Lung (tissue), 12 donors: ENCODE measurements around the gene PRG2. TPM values are rescaled to one million over a fixed set of nuclear protein-coding genes. Genes with fewer than 3 reads are reported as not detected.

Experiments
- ATAC-seq: fragments of 200-7000 bp; cut with Tn5 transposase; one replicate; pipeline ENCODE4 v1.9.1; 2020; ENCODE audit warnings: moderate number of reproducible peaks; ENCODE audit not compliant: insufficient read depth, low FRiP score
- DNase-seq, 3 donors: peaks; one replicate each; pipeline ENCODE4 v3.0.0-alpha.2; 2013 to 2017
- H3K27ac ChIP-seq, 2 donors: one replicate each; pipeline ENCODE4 v1.5.1; 2013; ENCODE audit warnings: mild to moderate bottlenecking in 2 of 2, moderate library complexity in 2 of 2, control low read depth in 1 of 2, inconsistent platforms in 1 of 2, low read depth in 1 of 2, low read length in 1 of 2
- H3K27me3 ChIP-seq, 3 donors: one replicate each; pipeline ENCODE4 v1.5.1; 2013; ENCODE audit warnings: low read length in 2 of 3; ENCODE audit not compliant: control insufficient read depth in 3 of 3, insufficient read depth in 3 of 3
- H3K36me3 ChIP-seq, 4 donors: one replicate each; pipeline ENCODE4 v1.5.1; 2013; ENCODE audit warnings: low read length in 4 of 4, mild to moderate bottlenecking in 1 of 4, moderate library complexity in 1 of 4; ENCODE audit not compliant: control insufficient read depth in 4 of 4, insufficient read depth in 4 of 4
- H3K4me1 ChIP-seq, 5 donors: one replicate each; pipeline ENCODE4 v1.5.1; 2013; ENCODE audit warnings: low read length in 5 of 5, mild to moderate bottlenecking in 2 of 5, moderate library complexity in 1 of 5; ENCODE audit not compliant: control insufficient read depth in 5 of 5, insufficient read depth in 5 of 5
- H3K4me3 ChIP-seq: one replicate; pipeline ENCODE4 v1.5.1; 2013; ENCODE audit warnings: mild to moderate bottlenecking, control low read depth, moderate library complexity
- H3K9ac ChIP-seq, 2 donors: one replicate each; pipeline ENCODE4 v1.5.1; 2013; ENCODE audit warnings: low read length in 2 of 2, control low read depth in 1 of 2; ENCODE audit not compliant: insufficient read depth in 1 of 2
- H3K9me3 ChIP-seq, 4 donors: one replicate each; pipeline ENCODE4 v1.5.1; 2013; ENCODE audit warnings: low read length in 3 of 4, mild to moderate bottlenecking in 1 of 4, moderate library complexity in 1 of 4; ENCODE audit not compliant: control insufficient read depth in 4 of 4, insufficient read depth in 3 of 4
- CTCF ChIP-seq: IDR thresholded peaks from 2 replicates; pipeline ENCODE4 v1.5.1; 2012; ENCODE audit warnings: mild to moderate bottlenecking; ENCODE audit errors: control extremely low read depth, extremely low read depth
- WGBS, 2 donors: extraction: QIAGEN DNeasy Blood & Tissue Kit; methylation state at CpG; one replicate each; pipeline ENCODE4 v1.1.7; 2013; 5-methylcytosine and 5-hydroxymethylcytosine counted together
- polyA plus RNA-seq, 2 donors: library from polyadenylated mRNA; stranded (reverse); fragments of 200-250 nt; gene quantifications; one replicate each; pipeline ENCODE4 v1.2.1, GENCODE V29; 2013
- total RNA-seq, 2 donors: library from RNA; depleted of rRNA in 1 of 2; stranded (reverse); fragments of >200 nt in 1 of 2; gene quantifications; one replicate each; pipeline ENCODE4 v1.2.1, GENCODE V29; 2014 to 2021
- donor health status: control.
- donor health status: control.
- donor health status: Bipolar disorder and iron deficiency.
- donor health status: healthy.
- donor health status: DM: yes; HTN: yes; CAD: no.

The PRG2 gene
- total and polyA plus RNA-seq, 4 donors, result 0.68 to 5.3 (median 0.83) TPM

- no peak for TF ChIP-seq CTCF
- Histone ChIP-seq H3K27me3 (peaks cover 0 to 4% (median 0%) of the 10 kb centered on the region in 3 donors), H3K9me3 (peaks cover 0 to 5% (median 0%) of the 10 kb centered on the region in 4 donors), H3K36me3 (no peaks in the 10 kb centered on the region), H3K9ac (no peak overlapping the region), H3K27ac (no peak overlapping the region), H3K4me1 (no peaks in the 10 kb centered on the region), H3K4me3 (no peak overlapping the region)
- no peak for ATAC-seq
- DNase-seq, result no peak
- 66 to 77% methylated on average over 26 of the region's 26 CpGs for WGBS, 2 donors
These were observed 14.1 kb downstream of the PRG2 start for GRCh38 chr11:57376095-57377090.

GRCh38 chr11:57375490-57375889 is 15.0 kb downstream of the PRG2 start:
- no peak overlapping the region for H3K4me3 ChIP-seq
- TF ChIP-seq CTCF, result no peak
- no peak for ATAC-seq
- peaks cover 0 to 5% (median 0%) of the 10 kb centered on the region in 4 donors for H3K9me3 ChIP-seq
- DNase-seq, result no peak
- H3K27ac ChIP-seq, result no peak overlapping the region
- H3K27me3 ChIP-seq, result peaks cover 0 to 4% (median 0%) of the 10 kb centered on the region in 3 donors
- WGBS, 2 donors, result 28 to 66% methylated on average over 2 of the region's 2 CpGs
- H3K4me1 ChIP-seq, result no peaks in the 10 kb centered on the region
- H3K9ac ChIP-seq, result no peak overlapping the region
- H3K36me3 ChIP-seq, result no peaks in the 10 kb centered on the region

GRCh38 chr11:57374966-57375365 is 15.5 kb downstream of the PRG2 start:
- H3K27me3 ChIP-seq, result peaks cover 0 to 4% (median 0%) of the 10 kb centered on the region in 3 donors
- H3K4me1 ChIP-seq, result no peaks in the 10 kb centered on the region
- peaks cover 0 to 5% (median 0%) of the 10 kb centered on the region in 4 donors for H3K9me3 ChIP-seq
- H3K27ac ChIP-seq, result no peak overlapping the region
- DNase-seq (no peak), ATAC-seq (no peak)
- no peaks in the 10 kb centered on the region for H3K36me3 ChIP-seq
- H3K9ac ChIP-seq, result no peak overlapping the region
- no peak overlapping the region for H3K4me3 ChIP-seq
- no peak for TF ChIP-seq CTCF
- WGBS, 2 donors, result 92 to 97% methylated on average over 3 of the region's 3 CpGs
